Endodermal cell (in vitro differentiated cells): ENCODE measurements around the gene ABCD2. TPM values are rescaled to one million over a fixed set of nuclear protein-coding genes. Genes with fewer than 3 reads are reported as not detected.
"Not testable (repeated sequence)": the region's sequence is repeated elsewhere in the genome, so short reads cannot be mapped to it uniquely, and the experiment has no call there.

Source experiments
- DNase-seq: peaks from one replicate; pipeline ENCODE4 v3.0.0-alpha.2; 2017
- H3K27ac ChIP-seq: 2 replicates; pipeline ENCODE4 v1.5.1; 2013; ENCODE audit warnings: mild to moderate bottlenecking, low read depth, low read length, moderate library complexity
- H3K27me3 ChIP-seq: 2 replicates; pipeline ENCODE4 v1.6.1; 2013; ENCODE audit warnings: mild to moderate bottlenecking, low read length, moderate library complexity; ENCODE audit not compliant: insufficient read depth, control insufficient read depth, poor library complexity, severe bottlenecking
- H3K36me3 ChIP-seq: 2 replicates; pipeline ENCODE4 v1.7.0; 2013; ENCODE audit warnings: mild to moderate bottlenecking, low read length, moderate library complexity; ENCODE audit not compliant: control insufficient read depth, insufficient read depth
- H3K4me1 ChIP-seq: one replicate; pipeline ENCODE4 v1.7.0; 2013; ENCODE audit warnings: low read length; ENCODE audit not compliant: control insufficient read depth, insufficient read depth
- H3K4me3 ChIP-seq: 2 replicates; pipeline ENCODE4 v1.5.1; 2013; ENCODE audit warnings: mild to moderate bottlenecking, low read length, moderate library complexity
- H3K9ac ChIP-seq: 2 replicates; pipeline ENCODE4 v1.6.1; 2013; ENCODE audit warnings: mild to moderate bottlenecking, low read length, moderate library complexity; ENCODE audit not compliant: poor library complexity, severe bottlenecking; ENCODE audit errors: extremely low read depth
- H3K9me3 ChIP-seq: 2 replicates; pipeline ENCODE4 v1.6.1; 2013; ENCODE audit warnings: mild to moderate bottlenecking, low read length, moderate library complexity; ENCODE audit not compliant: control insufficient read depth
- H3K27ac Mint-ChIP-seq: 2 replicates; pipeline ENCODE4 v1.8.0; 2020; ENCODE audit warnings: mixed read lengths
- H3K27me3 Mint-ChIP-seq: 2 replicates; pipeline ENCODE4 v1.8.0; 2021; ENCODE audit warnings: mild to moderate bottlenecking, mixed read lengths; ENCODE audit not compliant: insufficient read depth
- H3K36me3 Mint-ChIP-seq: 2 replicates; pipeline ENCODE4 v1.8.0; 2020; ENCODE audit warnings: low read depth, mixed read lengths
- H3K4me1 Mint-ChIP-seq: 2 replicates; pipeline ENCODE4 v1.8.0; 2020; ENCODE audit warnings: mixed read lengths
- H3K4me3 Mint-ChIP-seq: 2 replicates; pipeline ENCODE4 v1.8.0; 2020; ENCODE audit warnings: mild to moderate bottlenecking, moderate library complexity, mixed read lengths
- H3K9me3 Mint-ChIP-seq: 2 replicates; pipeline ENCODE4 v1.8.0; 2020; ENCODE audit warnings: mild to moderate bottlenecking, mixed read lengths
- CTCF ChIP-seq: fragments of 200-600 bp; sonication (generic); conservative IDR thresholded peaks from 2 replicates; pipeline ENCODE4 v1.5.0; 2021; ENCODE audit warnings: antibody characterized with exemption, mild to moderate bottlenecking
- WGBS, 2 experiments: methylation state at CpG; one replicate each; pipeline versions ENCODE4 v1.1.5 to v1.1.7; 2013; ENCODE audit warnings: missing lambda C conversion rate in 2 of 2, mixed read lengths in 1 of 2; ENCODE audit not compliant: insufficient coverage in 1 of 2, insufficient read length in 1 of 2; 5-methylcytosine and 5-hydroxymethylcytosine counted together
- total RNA-seq, 2 donors: library from RNA; stranded (reverse); fragmentation: NEBNext Ultra II Directional in 1 of 2; extraction: Animal tissue kit (Norgen Biotek cat#: 25700) in 1 of 2; gene quantifications; 2 replicates in 1 of 2; 3 replicates in 1 of 2; pipeline ENCODE4 v1.2.1, GENCODE V29; 2021

Gene ABCD2
- total RNA-seq, 2 donors from 2014 or later, result not detected

- no peak overlapping the region for H3K27ac Mint-ChIP-seq
- no peak for DNase-seq
- H3K27me3 Mint-ChIP-seq, result no peaks in the 10 kb centered on the region
- Histone ChIP-seq H3K27me3 (no peaks in the 10 kb centered on the region), H3K36me3 (no peaks in the 10 kb centered on the region), H3K27ac (no peak overlapping the region), H3K9me3 (no peaks in the 10 kb centered on the region), H3K4me3 (no peak overlapping the region), H3K4me1 (no peaks in the 10 kb centered on the region), H3K9ac (no peak overlapping the region)
- WGBS, 2 experiments, result 90 to 92% methylated on average over 1 of the region's 1 CpG
- H3K4me3 Mint-ChIP-seq, result no peak overlapping the region
- no peak for TF ChIP-seq CTCF
- H3K36me3 Mint-ChIP-seq, result no peaks in the 10 kb centered on the region
- no peaks in the 10 kb centered on the region for H3K4me1 Mint-ChIP-seq
- no peaks in the 10 kb centered on the region for H3K9me3 Mint-ChIP-seq
Measured at GRCh38 chr12:39627914-39628313, 8.3 kb upstream of the ABCD2 start.

- 94 to 99% methylated on average over 11 to 20 of the region's 20 CpGs for WGBS, 2 experiments
Measured at GRCh38 chr12:39626033-39626814, 6.6 kb upstream of the ABCD2 start.

GRCh38 chr12:39623919-39624318 is 4.3 kb upstream of the ABCD2 start:
- WGBS, 2 experiments, result 77% methylated on average over 1 of the region's 1 CpG; no CpG with 5 or more reads in 1 of the 2 experiments
- no peaks in the 10 kb centered on the region for H3K36me3 Mint-ChIP-seq

More at GRCh38 chr12:39626033-39626814, 6.6 kb upstream of the ABCD2 start:
- Mint-ChIP-seq H3K4me1 (no peaks in the 10 kb centered on the region), H3K9me3 (no peaks in the 10 kb centered on the region), H3K4me3 (no peak overlapping the region), H3K36me3 (no peaks in the 10 kb centered on the region), H3K27me3 (no peaks in the 10 kb centered on the region), H3K27ac (no peak overlapping the region)
- no peaks in the 10 kb centered on the region for H3K27me3 ChIP-seq
- H3K36me3 ChIP-seq, result no peaks in the 10 kb centered on the region
- peak; percentile 88 for DNase-seq
- no peak overlapping the region for H3K4me3 ChIP-seq
- no peak overlapping the region for H3K27ac ChIP-seq
- H3K4me1 ChIP-seq, result no peaks in the 10 kb centered on the region
- H3K9me3 ChIP-seq, result no peaks in the 10 kb centered on the region
- TF ChIP-seq CTCF, result peak; percentile 55
- H3K9ac ChIP-seq, result no peak overlapping the region

GRCh38 chr12:39623160-39623559 is 3.6 kb upstream of the ABCD2 start:
- H3K4me3 Mint-ChIP-seq, H3K27me3 Mint-ChIP-seq, H3K4me1 ChIP-seq, H3K36me3 Mint-ChIP-seq, H3K27ac ChIP-seq, H3K9me3 Mint-ChIP-seq, H3K9ac ChIP-seq, H3K27ac Mint-ChIP-seq, H3K9me3 ChIP-seq, H3K36me3 ChIP-seq, DNase-seq, H3K4me1 Mint-ChIP-seq, H3K4me3 ChIP-seq: not testable (repeated sequence)
- WGBS, 2 experiments, result 85 to 96% methylated on average over 7 to 9 of the region's 10 CpGs
- peaks cover 13% of the 10 kb centered on the region for H3K27me3 ChIP-seq

More at GRCh38 chr12:39623919-39624318, 4.3 kb upstream of the ABCD2 start:
- Histone ChIP-seq H3K27me3 (peaks cover 5% of the 10 kb centered on the region), H3K27ac (no peak overlapping the region), H3K4me3 (no peak overlapping the region), H3K9ac (no peak overlapping the region), H3K4me1 (no peaks in the 10 kb centered on the region), H3K36me3 (no peaks in the 10 kb centered on the region), H3K9me3 (no peaks in the 10 kb centered on the region)
- Mint-ChIP-seq H3K4me1 (peaks cover 3% of the 10 kb centered on the region), H3K4me3 (no peak overlapping the region), H3K27ac (no peak overlapping the region), H3K9me3 (no peaks in the 10 kb centered on the region), H3K27me3 (peaks cover 3% of the 10 kb centered on the region)
- DNase-seq, result no peak
- TF ChIP-seq CTCF, result no peak
